ENCODE measurements around the gene GLOD4. TPM values are rescaled to one million over a fixed set of nuclear protein-coding genes. Genes with fewer than 3 reads are reported as not detected.

Gene GLOD4
- total and polyA plus RNA-seq, 2 of the 4 experiments (the other 2 are of a cell fraction): 26.3 to 36.7 TPM

- Histone ChIP-seq H3K36me3 (ENCODE audit: control insufficient read depth, insufficient read depth, low read length) (peaks cover 64% of the 10 kb centered on the region), H3K4me2 (ENCODE audit: low read depth, low read length) (no peak overlapping the region), H4K5ac (ENCODE audit: low read depth, low read length) (no peak overlapping the region), H4K20me1 (ENCODE audit: insufficient read depth, low read length) (peaks cover 39% of the 10 kb centered on the region), H3K23ac (ENCODE audit: low read depth, low read length) (no peak overlapping the region), H3K9me1 (ENCODE audit: insufficient read depth, low read length) (peaks cover 3% of the 10 kb centered on the region; the same call in 1 of the 2 replicates), H3K27me3 (ENCODE audit: control insufficient read depth, insufficient read depth, low read length) (no peaks in the 10 kb centered on the region), H3K27ac (ENCODE audit: insufficient read depth, low read length) (no peak overlapping the region), H3K14ac (replicated peaks; ENCODE audit: low read depth, low read length) (no peak overlapping the region), H3K4me3 (ENCODE audit: insufficient read depth, low read depth, low read length) (no peak overlapping the region), H3K4me1 (ENCODE audit: control insufficient read depth, insufficient read depth, low read length) (no peaks in the 10 kb centered on the region), H3K9ac (ENCODE audit: low read depth, low read length) (no peak overlapping the region), H2BK15ac (ENCODE audit: low read depth, low read length) (no peak overlapping the region), H3K9me3 (ENCODE audit: control insufficient read depth, insufficient read depth, low read length) (no peaks in the 10 kb centered on the region), H3K4ac (ENCODE audit: low read depth, low read length) (no peak overlapping the region), H2BK20ac (ENCODE audit: low read depth, low read length) (no peak overlapping the region), H4K91ac (ENCODE audit: insufficient read depth, low read depth, low read length) (no peak overlapping the region), H2BK5ac (ENCODE audit: low read depth, low read length, poor library complexity, severe bottlenecking) (no peak overlapping the region), H2AFZ (replicated peaks; ENCODE audit: low read length, poor library complexity) (no peak overlapping the region), H3K79me1 (ENCODE audit: low read depth in 1 of 2, low read length in 2 of 2) (peaks cover 5 to 21% of the 10 kb centered on the region in 2 experiments), H2AK9ac (replicated peaks; ENCODE audit: low read depth, low read length, poor library complexity) (no peak overlapping the region), H2BK120ac (ENCODE audit: low read depth, low read length) (no peak overlapping the region), H3K18ac (ENCODE audit: low read depth, low read length) (no peak overlapping the region), H2AK5ac (ENCODE audit: low read depth, low read length) (no peak overlapping the region), H4K8ac (ENCODE audit: low read depth in 2 of 2, low read length in 2 of 2) (no peak overlapping the region), H3K56ac (ENCODE audit: extremely low read depth, insufficient read depth, low read length) (no peak overlapping the region)
- 93% methylated on average over 13 of the region's 33 CpGs; no CpG with 5 or more reads in 1 of the 2 experiments for WGBS, 2 experiments (ENCODE audit: extremely low coverage in 2 of 2, insufficient read length in 1 of 2)
- dilution Hi-C loops (cut with HindIII; ENCODE audit: low sequenced_read_pairs, unreplicated experiment) (no loop called here), intact Hi-C loops (cut with micrococcal nuclease) (no loop called here), in situ Hi-C loops (cut with MboI; ENCODE audit: low sequenced_read_pairs) (no loop called here)
- POLR2A ChIA-PET (ENCODE audit: unreplicated experiment): no interaction called here
- no peak for TF ChIP-seq SMC3 (IDR thresholded peaks at IDR 0.05; ENCODE audit: low read depth, low read length)
- no peak for TF ChIP-seq RFX5 (IDR thresholded peaks at IDR 0.05; ENCODE audit: low read depth, low read length)
- no peak for TF ChIP-seq CEBPB (IDR thresholded peaks at IDR 0.05; ENCODE audit: low read depth, low read length)
- no peak for DNase-seq
- no TSS peak for BruUV-seq (replicated peaks)
- no peak for ATAC-seq (ENCODE audit: low read depth)
- CTCF ChIA-PET: no interaction called here
Measured at GRCh38 chr17:806781-807522, 24.9 kb upstream of the GLOD4 start.

All from IMR-90 (cell line).